Activated B cell treated with CpG ODN at 0.5 μM for 24 hours (primary cell): Measurements from ENCODE around the gene QSOX2. TPM values are rescaled to one million over a fixed set of nuclear protein-coding genes. Genes with fewer than 3 reads are reported as not detected.

Source experiments
- ATAC-seq: fragments of 200-7000 bp; cut with Tn5 transposase; one replicate; pipeline ENCODE4 v1.10.0; 2021; ENCODE audit warnings: low read depth, mild to moderate bottlenecking, moderate library complexity
- CTCF ChIA-PET: fragments of 350-600 bp; sonication (Branson Sonifier 250); formaldehyde crosslinking; loops from one replicate; lab custom pipeline; 2021; ENCODE audit warnings: antibody characterized with exemption; lab: Charles Lee
- POLR2A ChIA-PET: fragments of 350-600 bp; sonication (Branson Sonifier 250); formaldehyde crosslinking; loops from one replicate; lab custom pipeline; 2021; ENCODE audit warnings: antibody characterized with exemption; lab: Charles Lee
- DNase-seq: peaks from one replicate; pipeline ENCODE4 v3.0.0; 2022
- H3K27ac Mint-ChIP-seq: one replicate; pipeline ENCODE4 v1.8.0; 2020; ENCODE audit warnings: mixed read lengths
- H3K27me3 Mint-ChIP-seq: one replicate; pipeline ENCODE4 v1.8.0; 2021; ENCODE audit warnings: mixed read lengths
- H3K36me3 Mint-ChIP-seq: one replicate; pipeline ENCODE4 v1.8.0; 2021; ENCODE audit warnings: low read depth, mixed read lengths
- H3K4me1 Mint-ChIP-seq: one replicate; pipeline ENCODE4 v1.8.0; 2021; ENCODE audit warnings: mixed read lengths
- H3K4me3 Mint-ChIP-seq: one replicate; pipeline ENCODE4 v1.8.0; 2020; ENCODE audit warnings: mild to moderate bottlenecking, mixed read lengths
- H3K9me3 Mint-ChIP-seq: one replicate; pipeline ENCODE4 v1.8.0; 2020; ENCODE audit warnings: mixed read lengths
- intact Hi-C: fragments of 100-400 bp; cut with micrococcal nuclease; formaldehyde crosslinking; loops from one replicate; pipeline ENCODE4 v1.15.1; 2024
- total RNA-seq: library from RNA; stranded (reverse); gene quantifications from 2 replicates; pipeline ENCODE4 v1.2.3, GENCODE V29; 2022
- TF ChIP-seq, protein P1 (sequence below): fragments of 200-600 bp; IDR thresholded peaks from one replicate; pipeline ENCODE4 v1.8.0; 2022; ENCODE audit warnings: antibody characterized with exemption, mild to moderate bottlenecking

Gene QSOX2
- total RNA-seq, 1 donor from 2014 or later, result 49.1 TPM

DNA sequence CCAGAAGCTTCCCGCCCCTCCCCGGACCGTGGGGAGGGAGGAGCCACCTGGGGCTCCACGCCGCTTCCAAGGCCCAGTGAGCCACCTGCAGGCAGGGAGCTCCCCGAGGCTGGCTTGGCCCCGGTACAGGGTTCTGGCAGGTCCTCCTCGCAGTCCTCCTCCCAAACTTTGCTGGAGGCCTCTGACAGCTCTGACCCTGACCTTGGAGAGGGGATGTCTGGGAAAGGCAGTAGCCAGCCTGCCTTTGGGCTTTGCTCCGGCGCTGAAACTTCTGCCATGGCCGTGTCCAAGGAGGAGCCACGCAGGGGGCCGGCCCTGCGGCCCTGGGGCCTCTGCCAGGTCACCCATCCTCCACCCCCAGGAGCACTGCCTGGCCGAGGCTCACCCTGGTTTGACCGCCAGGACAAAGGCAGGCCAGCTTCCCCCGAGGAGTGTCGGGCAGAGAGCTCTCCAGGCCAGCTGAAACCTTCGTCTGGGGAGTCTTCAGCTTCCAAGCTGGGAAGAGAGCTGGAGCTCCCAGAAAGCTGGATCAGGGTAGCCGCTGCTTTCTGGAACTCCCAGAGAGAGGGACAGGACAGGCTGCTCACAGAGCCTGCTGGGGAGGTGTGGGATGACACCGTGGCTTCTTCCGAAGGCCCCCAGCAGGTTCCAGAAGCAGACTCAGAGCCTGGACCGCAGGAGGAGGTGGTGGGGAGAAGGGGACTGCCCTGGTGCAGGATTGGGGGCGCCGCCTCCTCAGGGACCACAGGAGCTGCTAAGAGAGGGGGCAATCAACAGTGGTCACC lies 9.0 kb upstream of the QSOX2 start:
- Mint-ChIP-seq H3K9me3 (no peaks in the 10 kb centered on the region), H3K27ac (no peak overlapping the region), H3K4me1 (no peaks in the 10 kb centered on the region), H3K36me3 (no peaks in the 10 kb centered on the region), H3K27me3 (no peaks in the 10 kb centered on the region), H3K4me3 (no peak overlapping the region)
- intact Hi-C loops, result no loop called here
- TF ChIP-seq, protein P1, sequence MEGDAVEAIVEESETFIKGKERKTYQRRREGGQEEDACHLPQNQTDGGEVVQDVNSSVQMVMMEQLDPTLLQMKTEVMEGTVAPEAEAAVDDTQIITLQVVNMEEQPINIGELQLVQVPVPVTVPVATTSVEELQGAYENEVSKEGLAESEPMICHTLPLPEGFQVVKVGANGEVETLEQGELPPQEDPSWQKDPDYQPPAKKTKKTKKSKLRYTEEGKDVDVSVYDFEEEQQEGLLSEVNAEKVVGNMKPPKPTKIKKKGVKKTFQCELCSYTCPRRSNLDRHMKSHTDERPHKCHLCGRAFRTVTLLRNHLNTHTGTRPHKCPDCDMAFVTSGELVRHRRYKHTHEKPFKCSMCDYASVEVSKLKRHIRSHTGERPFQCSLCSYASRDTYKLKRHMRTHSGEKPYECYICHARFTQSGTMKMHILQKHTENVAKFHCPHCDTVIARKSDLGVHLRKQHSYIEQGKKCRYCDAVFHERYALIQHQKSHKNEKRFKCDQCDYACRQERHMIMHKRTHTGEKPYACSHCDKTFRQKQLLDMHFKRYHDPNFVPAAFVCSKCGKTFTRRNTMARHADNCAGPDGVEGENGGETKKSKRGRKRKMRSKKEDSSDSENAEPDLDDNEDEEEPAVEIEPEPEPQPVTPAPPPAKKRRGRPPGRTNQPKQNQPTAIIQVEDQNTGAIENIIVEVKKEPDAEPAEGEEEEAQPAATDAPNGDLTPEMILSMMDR, result no peak
- POLR2A ChIA-PET, result no interaction called here
- CTCF ChIA-PET, result no interaction called here
- DNase-seq, result no peak
- no peak for ATAC-seq

DNA sequence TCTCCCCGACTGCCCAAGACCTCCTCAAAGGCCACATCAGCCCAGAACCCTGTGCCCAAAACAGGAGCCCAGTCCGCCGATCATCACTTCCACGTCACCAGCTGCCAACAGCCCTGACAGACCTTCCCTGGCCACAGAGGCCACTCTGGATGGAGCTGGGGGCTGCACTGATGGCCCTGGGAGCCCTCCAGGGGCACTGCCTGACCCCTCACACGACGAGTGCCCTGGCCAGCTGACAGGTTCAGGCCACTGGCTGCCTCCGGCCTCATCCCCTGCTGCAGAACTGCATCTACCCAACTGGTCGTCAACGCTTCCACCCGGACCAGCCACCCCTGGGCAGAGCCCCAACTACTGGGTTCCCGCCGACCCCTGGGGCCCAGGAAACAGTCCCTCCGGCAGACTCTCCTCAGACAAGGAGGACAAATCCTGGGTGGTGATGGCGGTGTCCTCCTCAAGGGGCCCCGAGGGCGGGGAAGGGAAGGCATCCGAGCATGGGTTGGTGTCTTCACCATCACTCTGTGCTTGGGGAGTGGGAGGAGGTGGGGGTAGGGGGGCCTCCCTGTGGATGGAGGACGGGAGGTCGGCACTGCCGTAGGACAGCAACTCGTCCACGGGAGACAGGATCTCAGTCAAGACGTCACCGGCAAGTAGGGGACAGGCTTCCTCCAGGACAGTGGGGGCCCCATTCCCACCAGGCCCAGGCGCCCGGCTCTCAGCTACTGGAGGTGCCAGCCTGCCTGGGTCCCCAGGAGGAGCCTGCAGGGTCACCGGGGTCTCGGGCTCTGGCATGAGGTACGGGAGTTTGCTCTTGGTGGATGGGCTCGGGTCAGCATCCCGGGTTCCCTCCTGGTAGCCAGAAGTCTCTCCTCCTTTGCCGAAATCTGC lies 7.9 kb upstream of the QSOX2 start:
- Mint-ChIP-seq H3K27me3 (no peaks in the 10 kb centered on the region), H3K4me1 (no peaks in the 10 kb centered on the region), H3K9me3 (no peaks in the 10 kb centered on the region), H3K4me3 (no peak overlapping the region), H3K27ac (no peak overlapping the region), H3K36me3 (no peaks in the 10 kb centered on the region)
- DNase-seq (no peak), ATAC-seq (no peak)
- intact Hi-C loops, result no loop called here
- ChIA-PET POLR2A (no interaction called here), CTCF (interaction anchor here (1.3 kb wide), 1 partner anchor 30 kb away, joined by 3 read pairs; no protein-coding TSS in a partner anchor)
- TF ChIP-seq, protein P1, result no peak

DNA sequence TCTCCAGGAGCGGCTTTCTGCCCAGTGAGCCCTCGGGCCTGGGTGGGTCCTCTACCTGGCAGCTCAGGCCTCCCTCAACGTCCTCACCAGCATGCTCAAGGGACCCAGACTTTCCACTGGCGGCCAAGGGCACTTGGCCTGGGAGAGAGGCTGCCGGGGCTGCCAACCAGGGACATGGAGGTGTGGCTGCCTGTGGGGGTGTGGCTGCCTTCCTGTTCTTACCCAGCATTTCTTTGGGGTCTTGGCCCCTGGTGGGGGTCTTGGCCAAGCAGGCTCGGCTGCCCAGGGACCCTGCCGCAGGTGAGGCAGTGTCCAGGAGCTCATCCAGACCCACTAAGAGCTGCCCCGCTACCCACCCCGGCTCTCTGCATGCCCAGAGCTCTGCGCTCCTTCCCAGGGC lies 7.2 kb upstream of the QSOX2 start:
- ChIA-PET POLR2A (no interaction called here), CTCF (interaction anchor here (1.3 kb wide), 1 partner anchor 31 kb away, joined by 3 read pairs; no protein-coding TSS in a partner anchor)
- Mint-ChIP-seq H3K4me3 (no peak overlapping the region), H3K4me1 (no peaks in the 10 kb centered on the region), H3K27ac (no peak overlapping the region), H3K27me3 (no peaks in the 10 kb centered on the region), H3K9me3 (no peaks in the 10 kb centered on the region), H3K36me3 (no peaks in the 10 kb centered on the region)
- ATAC-seq, result no peak
- TF ChIP-seq, protein P1, result no peak
- no peak for DNase-seq
- intact Hi-C loops, result no loop called here

DNA sequence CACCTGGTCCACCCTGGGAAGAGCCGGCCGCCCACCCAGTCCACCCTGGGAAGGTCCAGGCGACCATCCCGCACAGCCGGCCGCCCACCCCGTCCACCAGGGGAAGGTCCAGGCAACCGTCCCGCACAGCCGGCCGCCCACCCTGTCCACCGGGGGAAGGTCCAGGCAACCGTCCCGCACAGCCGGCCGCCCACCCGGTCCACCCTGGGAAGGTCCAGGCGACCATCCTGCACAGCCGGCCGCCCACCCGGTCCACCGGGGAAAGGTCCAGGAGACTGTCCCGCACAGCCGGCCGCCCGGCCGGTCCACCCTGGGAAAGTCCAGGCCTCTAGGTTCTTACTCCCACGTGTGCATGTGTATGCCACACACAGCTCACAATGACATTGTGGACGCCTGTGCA lies 6.7 kb upstream of the QSOX2 start:
- CTCF ChIA-PET, result no interaction called here
- Mint-ChIP-seq H3K9me3 (no peaks in the 10 kb centered on the region), H3K27me3 (no peaks in the 10 kb centered on the region), H3K36me3 (no peaks in the 10 kb centered on the region), H3K27ac (no peak overlapping the region), H3K4me1 (no peaks in the 10 kb centered on the region), H3K4me3 (no peak overlapping the region)
- TF ChIP-seq, protein P1, result no peak
- POLR2A ChIA-PET, result no interaction called here
- ATAC-seq, result no peak
- intact Hi-C loops, result no loop called here
- DNase-seq, result no peak
